NCI-H2107 treated with DMSO at 0.1 percent for 48 hours (cell line): ENCODE measurements around the gene TST.
"Not testable (repeated sequence)": the region's sequence is repeated elsewhere in the genome, so short reads cannot be mapped to it uniquely, and the experiment has no call there.

Experiments used
- DNase-seq: peaks from one replicate; lab custom pipeline; 2025; ENCODE audit not compliant: unreplicated experiment; lab: John Stamatoyannopoulos, UW

Gene TST

GRCh38 chr22:37016134-37016910 is 2.9 kb downstream of the TST start:
- no peak for DNase-seq

GRCh38 chr22:37015587-37015878 is 3.7 kb downstream of the TST start:
- DNase-seq, result no peak

- DNase-seq, result no peak
Observed at GRCh38 chr22:37014835-37015586, 4.2 kb downstream of the TST start.

- DNase-seq, result no peak
Observed at GRCh38 chr22:37014415-37014806, 4.8 kb downstream of the TST start.

- no peak for DNase-seq
Observed at GRCh38 chr22:37012956-37013355, 6.3 kb downstream of the TST start.

- no peak for DNase-seq
Observed at GRCh38 chr22:37012262-37012904, 6.9 kb downstream of the TST start.

GRCh38 chr22:37011472-37011871 is 7.8 kb downstream of the TST start:
- DNase-seq, result no peak

- no peak for DNase-seq
Observed at GRCh38 chr22:37010976-37011375, 8.3 kb downstream of the TST start.

GRCh38 chr22:37010174-37010573 is 9.1 kb downstream of the TST start:
- peak; percentile 23 for DNase-seq

GRCh38 chr22:37009490-37009889 is 9.8 kb downstream of the TST start:
- no peak for DNase-seq

- DNase-seq, result no peak
Observed at GRCh38 chr22:37008365-37008764, 10.9 kb downstream of the TST start.

- no peak for DNase-seq
Observed at GRCh38 chr22:37007651-37008050, 11.6 kb downstream of the TST start.

- no peak for DNase-seq
Observed at GRCh38 chr22:37002633-37003032, 16.6 kb downstream of the TST start.

GRCh38 chr22:37001826-37002225 is 17.4 kb downstream of the TST start:
- DNase-seq, result no peak

GRCh38 chr22:37000676-37001534 is 18.3 kb downstream of the TST start:
- DNase-seq, result no peak

- no peak for DNase-seq
Observed at GRCh38 chr22:36999463-36999862, 19.8 kb downstream of the TST start.

- DNase-seq, result no peak
Observed at GRCh38 chr22:36998620-36999351, 20.5 kb downstream of the TST start.

GRCh38 chr22:36997746-36998145 is 21.5 kb downstream of the TST start:
- DNase-seq, result no peak

- DNase-seq, result no peak
Observed at GRCh38 chr22:36991206-36991605, 28.0 kb downstream of the TST start.

- no peak for DNase-seq
Observed at GRCh38 chr22:36990457-36990856, 28.8 kb downstream of the TST start.

- not testable (repeated sequence) for DNase-seq
Observed at GRCh38 chr22:36989012-36989411, 30.2 kb downstream of the TST start.
